Left kidney (tissue), 2 donors: ENCODE results near the gene SLC13A2. TPM values are rescaled to one million over a fixed set of nuclear protein-coding genes. Genes with fewer than 3 reads are reported as not detected.

ENCODE experiments used
- DNase-seq: peaks from one replicate; pipeline ENCODE4 v3.0.0-alpha.2; 2013
- polyA plus RNA-seq: library from polyadenylated mRNA; unstranded; fragments of 120-200 nt; gene quantifications from one replicate; pipeline ENCODE4 v1.2.1, GENCODE V29; 2013; ENCODE audit not compliant: insufficient read length

Gene SLC13A2
- polyA plus RNA-seq, 1 donor: 15.2 TPM

GRCh38 chr17:28470266-28470913 lies 3.1 kb upstream of the SLC13A2 start:
- DNase-seq: no peak

DNA sequence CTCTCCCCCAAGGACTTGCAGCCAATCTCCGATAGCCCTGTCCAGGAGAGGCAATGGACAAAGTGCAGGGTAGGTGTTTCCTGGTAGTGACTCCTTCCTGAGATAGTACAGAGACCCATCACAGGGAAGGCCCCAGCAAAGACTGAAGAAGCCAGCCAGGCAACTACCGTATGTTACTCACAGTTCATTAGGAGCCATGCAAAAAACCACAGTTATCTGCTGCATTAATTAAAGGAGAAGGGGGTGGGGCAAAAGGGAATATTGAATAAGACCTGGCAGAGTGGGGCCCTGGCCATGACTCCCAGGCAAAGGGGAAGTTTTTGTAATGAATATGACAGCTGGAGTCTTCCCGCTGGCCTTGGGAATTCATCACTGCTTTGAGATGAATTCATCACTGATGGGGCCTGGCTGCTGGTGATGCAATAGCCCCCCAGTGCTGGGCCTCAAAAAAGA lies 2.5 kb upstream of the SLC13A2 start:
- DNase-seq: no peak

DNA sequence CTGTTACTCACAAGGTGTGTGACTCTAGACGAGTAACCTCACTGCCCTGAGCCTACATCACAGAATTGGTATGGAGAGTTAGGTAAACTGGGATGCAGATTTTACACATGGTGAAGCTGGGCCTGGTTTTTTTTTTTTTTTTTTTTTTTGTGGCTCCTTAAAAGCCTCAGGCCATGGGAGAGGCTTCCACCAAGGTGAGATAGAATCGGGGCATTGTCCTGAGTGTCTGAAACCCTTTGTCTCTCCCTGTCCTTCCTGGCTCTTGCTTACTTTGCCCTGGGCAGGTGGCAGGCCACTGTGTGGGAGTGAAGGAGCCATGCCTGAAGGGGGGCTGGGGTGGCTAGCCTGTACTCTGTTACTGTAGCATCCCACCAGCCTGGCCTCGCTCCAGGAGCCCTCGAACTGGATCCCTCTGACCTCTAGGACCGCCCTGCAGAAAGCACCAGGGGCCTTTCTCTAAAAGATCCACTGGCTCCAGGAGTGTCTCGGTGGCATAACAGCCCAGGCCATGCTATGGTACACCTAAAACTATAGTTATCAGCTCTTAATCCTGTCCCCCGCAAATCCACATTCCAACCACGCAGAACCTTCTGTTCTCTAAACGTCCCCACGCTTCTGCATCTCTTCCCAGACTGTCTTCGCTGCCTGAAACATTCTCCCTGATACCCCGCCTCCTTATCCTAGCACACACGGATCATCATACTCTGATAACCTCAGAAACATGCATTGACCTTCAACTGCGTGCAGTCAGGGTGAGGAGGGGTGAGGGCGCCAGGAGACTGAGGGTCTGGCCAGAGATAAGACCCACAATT lies 1.7 kb upstream of the SLC13A2 start:
- no peak for DNase-seq

DNA sequence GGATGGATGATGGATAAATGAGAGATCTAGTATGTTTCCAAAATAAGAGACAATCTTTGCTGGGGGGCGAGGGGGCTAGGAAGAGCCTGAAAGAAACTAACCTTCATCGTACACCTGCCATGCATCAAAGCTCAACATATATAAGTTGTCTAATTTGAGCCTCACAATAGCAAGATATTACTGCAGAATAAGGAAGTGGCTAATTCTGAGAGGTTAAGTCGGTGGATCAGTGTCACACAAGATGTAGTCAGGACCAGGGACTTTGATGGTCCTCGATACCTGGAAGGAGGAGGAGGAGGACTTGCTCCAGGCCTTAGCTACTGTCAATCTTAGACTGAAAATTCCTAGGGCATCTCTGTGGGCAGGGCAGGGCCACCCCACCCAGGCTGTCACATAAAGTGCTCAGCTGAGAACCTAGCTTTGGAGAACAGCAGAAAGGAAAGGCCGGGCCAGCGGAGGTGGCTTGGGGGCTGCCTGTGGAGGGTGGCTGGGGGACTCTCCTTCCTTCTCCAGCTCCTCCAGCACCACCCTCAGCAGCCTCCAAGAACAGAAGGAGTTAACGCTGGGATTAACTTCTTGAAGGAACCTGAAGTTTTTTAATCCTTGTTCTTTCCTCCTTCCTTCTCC lies 460 bp upstream of the SLC13A2 start:
- no peak for DNase-seq

GRCh38 chr17:28474111-28474531 lies 677 bp downstream of the SLC13A2 start:
- DNase-seq: no peak

- no peak for DNase-seq
Measured at GRCh38 chr17:28475151-28475900, 1.9 kb downstream of the SLC13A2 start.

DNA sequence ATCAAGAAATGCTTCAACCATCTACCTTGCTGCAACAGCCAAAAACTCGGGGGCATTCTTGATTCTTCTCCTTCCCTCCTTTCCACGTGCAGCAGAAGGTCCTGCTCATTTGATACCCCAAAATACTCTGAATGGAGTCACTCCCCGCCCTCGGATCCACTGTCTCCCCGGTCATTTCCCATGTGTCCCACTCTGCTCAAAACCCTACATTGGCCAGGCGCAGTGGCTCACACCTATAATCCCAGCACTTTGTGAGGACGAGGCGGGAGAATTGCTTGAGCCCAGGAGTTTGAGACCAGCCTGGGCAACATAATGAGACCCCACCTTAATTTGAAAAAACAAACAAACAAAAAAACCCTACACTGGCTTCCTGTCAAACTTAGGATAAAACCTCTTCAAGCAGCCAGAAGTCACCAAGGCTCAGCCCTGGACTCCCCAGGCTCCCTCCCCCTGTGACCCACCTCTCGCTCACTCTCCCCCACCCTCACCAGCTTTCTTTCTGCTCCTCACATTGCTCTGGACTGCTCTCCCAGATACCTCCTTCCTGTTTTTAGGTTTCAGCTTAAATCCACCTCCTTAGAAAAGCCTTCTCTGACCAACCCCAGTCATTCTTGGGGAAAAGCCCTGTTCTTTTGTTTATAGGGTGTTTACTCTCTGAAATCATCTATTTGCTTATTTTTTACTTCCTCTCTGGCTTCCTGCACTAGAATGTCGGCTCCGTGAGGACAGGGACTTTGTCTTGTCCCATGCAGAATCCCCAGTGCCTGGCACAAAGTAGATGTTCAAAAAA lies 2.8 kb downstream of the SLC13A2 start:
- DNase-seq: no peak

- DNase-seq: no peak
Measured at GRCh38 chr17:28477928-28478327, 4.5 kb downstream of the SLC13A2 start.

DNA sequence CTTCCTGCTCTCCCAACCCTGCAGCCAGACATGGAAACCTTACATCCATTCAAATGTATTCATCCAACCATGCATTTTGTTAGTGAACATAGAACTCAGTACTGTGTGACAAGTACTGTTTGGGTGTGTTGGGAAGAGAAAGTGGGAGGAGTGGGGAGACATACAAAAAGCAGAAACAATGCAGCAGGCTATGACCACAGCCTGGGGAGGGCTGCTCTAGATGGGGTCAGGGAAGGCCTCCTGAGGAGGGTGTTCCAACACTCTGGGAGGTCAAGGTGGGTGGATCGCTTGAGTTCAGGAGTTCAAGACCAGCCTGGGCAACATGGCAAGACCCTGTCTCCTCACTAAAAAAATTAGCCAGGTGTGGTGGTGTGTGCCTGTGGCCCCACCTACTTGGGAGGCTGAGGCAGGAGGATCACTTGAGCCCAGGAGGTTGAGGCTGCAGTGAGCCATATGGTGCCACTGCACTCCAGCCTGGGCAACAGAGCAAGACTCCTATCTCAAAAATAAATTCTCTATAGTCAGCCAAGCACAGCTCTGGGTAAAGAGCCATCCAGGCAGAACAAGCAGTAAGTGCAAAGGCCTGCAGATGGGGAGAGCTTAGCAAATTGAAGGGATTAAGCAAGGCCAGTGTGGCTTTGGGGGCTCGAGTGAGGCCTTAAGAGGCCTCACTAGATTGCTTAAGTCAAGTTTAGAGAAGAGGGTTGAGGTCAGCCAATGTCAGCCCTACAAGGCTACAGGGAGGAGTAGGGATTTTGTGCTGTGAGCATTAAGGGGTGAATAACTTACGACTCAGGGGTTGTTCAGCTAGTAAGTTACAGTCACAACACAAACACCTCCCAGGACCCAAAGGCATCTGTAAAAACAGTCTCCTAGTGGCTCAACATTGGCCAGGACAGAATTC lies 5.5 kb downstream of the SLC13A2 start:
- DNase-seq: no peak

GRCh38 chr17:28480278-28480677 lies 6.8 kb downstream of the SLC13A2 start:
- DNase-seq: no peak

DNA sequence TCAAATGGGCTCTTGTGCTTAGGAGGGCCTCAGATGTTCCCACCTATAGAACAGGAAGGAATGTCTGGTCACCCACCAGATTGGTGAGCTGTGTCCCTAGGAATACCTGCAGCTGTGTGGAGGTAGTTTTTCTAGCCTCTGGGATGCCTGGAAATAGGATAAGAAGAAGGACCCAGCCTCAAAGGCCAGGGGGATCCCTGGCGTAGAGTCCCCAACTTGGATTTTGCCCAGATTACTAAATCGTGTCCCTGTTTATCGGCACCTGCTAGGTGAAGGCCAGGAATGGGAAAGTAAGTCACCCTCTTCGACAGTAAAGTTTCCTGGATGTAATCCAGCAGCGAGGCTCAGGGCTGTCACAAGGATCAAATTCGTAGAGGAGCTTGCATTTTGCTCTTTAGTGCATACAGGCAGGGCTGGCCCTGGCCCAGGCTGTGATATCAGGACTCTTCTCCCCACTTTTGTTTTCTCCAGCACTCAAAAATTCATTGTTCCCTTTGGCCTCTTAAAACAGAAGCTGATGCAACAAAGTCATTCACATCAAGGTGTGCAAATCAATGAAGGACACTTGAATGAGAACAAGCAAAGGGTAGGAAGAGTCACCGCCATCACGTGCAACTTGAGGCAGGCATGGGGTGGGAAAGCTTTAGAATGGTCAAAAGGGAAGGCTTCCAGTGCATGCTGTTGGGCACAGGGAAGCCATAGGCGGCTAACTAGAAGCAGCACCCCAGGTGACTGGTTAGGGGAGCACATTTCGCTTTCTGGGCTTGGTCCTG lies 7.5 kb downstream of the SLC13A2 start:
- DNase-seq: no peak

GRCh38 chr17:28482551-28483199 lies 9.2 kb downstream of the SLC13A2 start:
- DNase-seq: no peak

GRCh38 chr17:28484296-28484695 lies 10.9 kb downstream of the SLC13A2 start:
- DNase-seq: no peak

- DNase-seq: no peak
Measured at GRCh38 chr17:28485049-28485448, 11.6 kb downstream of the SLC13A2 start.

DNA sequence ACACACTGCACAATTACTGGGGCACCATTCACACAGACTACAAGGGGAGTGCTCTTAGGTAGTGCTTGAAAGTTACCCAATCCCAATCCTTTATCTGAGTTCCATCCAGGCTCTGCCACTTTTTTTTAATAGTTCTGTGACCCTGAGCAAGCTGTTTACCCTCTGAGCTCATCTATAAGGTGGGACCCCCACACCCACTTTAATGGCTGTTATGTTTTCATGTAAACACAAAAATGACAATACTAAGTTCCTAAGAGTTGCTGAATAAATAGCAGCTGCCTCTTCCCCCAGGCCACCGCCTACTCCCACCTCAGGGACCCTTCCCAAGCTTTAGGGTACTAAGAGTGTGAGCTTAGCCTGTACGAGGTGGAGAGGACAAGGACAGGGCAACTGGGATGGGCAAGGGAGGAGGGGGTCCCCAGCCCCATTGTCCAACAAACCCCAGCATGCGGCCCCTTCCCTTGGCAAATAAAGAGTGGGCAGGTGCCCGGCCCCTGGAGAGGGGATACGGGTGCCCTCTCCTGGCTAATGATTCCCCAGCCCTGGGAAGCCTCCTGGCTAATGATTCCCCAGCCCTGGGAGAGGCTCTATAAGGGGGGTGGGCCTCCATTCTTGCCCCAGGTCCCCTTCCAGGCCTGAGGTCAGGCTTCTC lies 14.6 kb downstream of the SLC13A2 start:
- no peak for DNase-seq

- DNase-seq: no peak
Measured at GRCh38 chr17:28488533-28489276, 15.3 kb downstream of the SLC13A2 start.

GRCh38 chr17:28491286-28491685 lies 17.8 kb downstream of the SLC13A2 start:
- no peak for DNase-seq

GRCh38 chr17:28491860-28492259 lies 18.4 kb downstream of the SLC13A2 start:
- no peak for DNase-seq
